Prostate gland (tissue), 2 donors: ENCODE results near the gene SRP9. TPM values are rescaled to one million over a fixed set of nuclear protein-coding genes. Genes with fewer than 3 reads are reported as not detected.
"Not testable (repeated sequence)": the region's sequence is repeated elsewhere in the genome, so short reads cannot be mapped to it uniquely, and the experiment has no call there.

Experiments used
- DNase-seq: peaks from one replicate; pipeline ENCODE4 v3.0.0-alpha.2; 2019; ENCODE audit warnings: low spot score
- H3K27ac ChIP-seq, 2 donors: fragments of 200-600 bp; sonication (generic); 2 replicates each; pipeline ENCODE4 v1.5.1; 2017 to 2019
- H3K27me3 ChIP-seq: fragments of 200-600 bp; sonication (generic); replicated peaks from 2 replicates; pipeline ENCODE4 v1.5.1; 2019; ENCODE audit not compliant: insufficient read depth
- H3K36me3 ChIP-seq, 2 donors: fragments of 200-600 bp; sonication (generic); 1 replicate in 1 of 2; 2 replicates in 1 of 2; pipeline versions ENCODE4 v1.5.1 to v1.8.1; 2017 to 2019
- H3K4me1 ChIP-seq: fragments of 200-600 bp; sonication (generic); replicated peaks from 2 replicates; pipeline ENCODE4 v1.5.1; 2019
- H3K4me3 ChIP-seq, 2 donors: fragments of 200-600 bp; sonication (generic); 2 replicates each; pipeline ENCODE4 v1.5.1; 2017 to 2019
- H3K9me3 ChIP-seq: fragments of 200-600 bp; sonication (generic); 2 replicates; pipeline ENCODE4 v1.5.1; 2017
- POLR2A ChIP-seq: fragments of 450-650 bp; IDR thresholded peaks from one replicate; pipeline ENCODE4 v1.6.1; 2016; ENCODE audit warnings: antibody characterized with exemption, mild to moderate bottlenecking
- POLR2AphosphoS5 ChIP-seq: sonication (generic); formaldehyde crosslinking; IDR thresholded peaks from one replicate; pipeline ENCODE4 v1.6.1; 2017; ENCODE audit warnings: antibody characterized with exemption
- WGBS: methylation state at CpG from one replicate; pipeline ENCODE4 v1.1.5; 2018; 5-methylcytosine and 5-hydroxymethylcytosine counted together
- intact Hi-C: fragments of 100-400 bp; cut with DNase I; formaldehyde crosslinking; loops from one replicate; pipeline ENCODE4 v1.14.2; 2022
- total RNA-seq, 2 donors: library from RNA; depleted of rRNA; stranded (reverse); fragments of >200 nt; gene quantifications; one replicate each; pipeline ENCODE4 v1.1.0, GENCODE V29; 2016
- TF ChIP-seq, protein P1 (sequence below), 4 experiments: fragments of 200-600 bp in 2 of 4; fragments of 450-650 bp in 2 of 4; sonication (generic) in 2 of 4; IDR thresholded peaks; 1 replicate in 3 of 4; 2 replicates in 1 of 4; pipeline ENCODE4 v1.5.1; 2016 to 2019; ENCODE audit warnings: antibody characterized with exemption in 4 of 4, mild to moderate bottlenecking in 2 of 4, moderate library complexity in 2 of 4

The SRP9 gene
- total RNA-seq, 2 donors from 2014 or later, result 168 to 324 TPM

DNA sequence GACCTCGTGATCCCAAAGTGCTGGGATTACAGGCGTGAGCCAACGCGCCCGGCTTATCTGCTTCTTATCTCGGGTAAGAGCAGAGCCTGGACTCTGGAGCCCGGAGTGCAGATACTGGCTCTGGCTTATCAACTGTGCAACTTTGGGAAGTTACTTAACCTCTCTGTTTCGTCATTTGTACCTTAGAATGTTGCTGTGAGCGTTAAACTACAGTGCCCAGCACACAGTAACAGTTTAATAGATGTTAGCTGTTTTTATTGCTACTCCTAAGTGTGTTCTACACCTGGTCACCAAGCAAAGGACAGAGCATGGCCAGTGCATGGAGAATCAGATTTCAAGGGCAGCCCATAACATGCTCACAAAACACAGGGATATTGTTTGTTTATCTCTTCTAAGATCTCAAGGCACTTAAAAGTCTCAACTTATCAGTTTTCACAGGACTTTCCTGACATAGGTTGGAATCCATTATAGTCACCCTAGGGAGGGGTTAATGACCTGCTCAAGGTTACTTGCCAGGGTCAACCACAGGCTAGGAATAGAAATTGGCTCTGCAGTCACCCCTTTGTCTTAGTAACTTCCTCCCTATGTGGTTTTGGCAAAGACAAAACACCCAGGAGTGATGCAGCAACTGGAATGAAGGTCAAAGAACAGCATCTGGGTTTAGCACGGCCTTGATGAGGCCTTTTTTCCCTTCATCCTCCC lies 22.5 kb upstream of the SRP9 start:
- intact Hi-C loops, result no loop called here
- no peaks in the 10 kb centered on the region for H3K36me3 ChIP-seq
- H3K27ac ChIP-seq, result peak overlapping the region in 1 of 2 donors; percentile 2
- H3K9me3 ChIP-seq, result no peaks in the 10 kb centered on the region
- no peaks in the 10 kb centered on the region for H3K27me3 ChIP-seq
- TF ChIP-seq POLR2AphosphoS5 (no peak), POLR2A (no peak)
- TF ChIP-seq, protein P1, sequence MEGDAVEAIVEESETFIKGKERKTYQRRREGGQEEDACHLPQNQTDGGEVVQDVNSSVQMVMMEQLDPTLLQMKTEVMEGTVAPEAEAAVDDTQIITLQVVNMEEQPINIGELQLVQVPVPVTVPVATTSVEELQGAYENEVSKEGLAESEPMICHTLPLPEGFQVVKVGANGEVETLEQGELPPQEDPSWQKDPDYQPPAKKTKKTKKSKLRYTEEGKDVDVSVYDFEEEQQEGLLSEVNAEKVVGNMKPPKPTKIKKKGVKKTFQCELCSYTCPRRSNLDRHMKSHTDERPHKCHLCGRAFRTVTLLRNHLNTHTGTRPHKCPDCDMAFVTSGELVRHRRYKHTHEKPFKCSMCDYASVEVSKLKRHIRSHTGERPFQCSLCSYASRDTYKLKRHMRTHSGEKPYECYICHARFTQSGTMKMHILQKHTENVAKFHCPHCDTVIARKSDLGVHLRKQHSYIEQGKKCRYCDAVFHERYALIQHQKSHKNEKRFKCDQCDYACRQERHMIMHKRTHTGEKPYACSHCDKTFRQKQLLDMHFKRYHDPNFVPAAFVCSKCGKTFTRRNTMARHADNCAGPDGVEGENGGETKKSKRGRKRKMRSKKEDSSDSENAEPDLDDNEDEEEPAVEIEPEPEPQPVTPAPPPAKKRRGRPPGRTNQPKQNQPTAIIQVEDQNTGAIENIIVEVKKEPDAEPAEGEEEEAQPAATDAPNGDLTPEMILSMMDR (IDR thresholded peaks at IDR 0.05), result no peak
- WGBS, result 35% methylated on average over 10 of the region's 10 CpGs
- no peaks in the 10 kb centered on the region for H3K4me1 ChIP-seq
- DNase-seq, result no peak
- no peak overlapping the region for H3K4me3 ChIP-seq

DNA sequence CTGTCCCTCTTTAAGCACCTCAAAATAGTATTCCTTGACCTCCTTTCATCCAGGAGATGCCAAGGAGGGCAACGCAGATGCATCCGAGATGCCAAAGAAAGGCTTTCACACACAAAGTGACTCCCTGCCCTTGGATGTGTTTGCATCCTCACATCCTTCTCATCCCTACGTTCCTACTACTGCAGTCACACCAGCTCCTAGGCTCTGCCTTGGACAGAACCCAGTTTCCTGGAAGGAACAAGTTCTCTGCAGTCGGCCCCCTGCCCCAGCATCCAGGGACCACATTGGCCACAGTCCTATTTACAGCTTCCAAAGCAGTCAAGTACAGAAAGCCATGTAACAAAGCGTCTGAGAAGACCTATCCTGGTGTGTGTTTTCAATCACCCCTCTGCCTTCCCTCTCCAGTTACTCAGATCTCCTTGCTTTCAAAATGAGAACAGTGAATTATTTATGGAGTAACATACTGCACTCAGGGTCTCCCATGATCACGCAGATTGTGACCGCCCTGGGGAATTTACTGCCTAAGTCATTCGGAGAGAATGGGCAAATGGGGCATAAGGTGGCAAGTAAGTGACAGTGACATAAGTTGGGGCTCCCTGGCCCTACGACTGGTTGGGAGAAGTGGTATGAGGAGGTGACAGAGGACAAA lies 21.8 kb upstream of the SRP9 start:
- Histone ChIP-seq H3K27me3 (no peaks in the 10 kb centered on the region), H3K36me3 (no peaks in the 10 kb centered on the region), H3K4me1 (no peaks in the 10 kb centered on the region), H3K9me3 (no peaks in the 10 kb centered on the region), H3K27ac (peak overlapping the region in 1 of 2 donors; percentile 2), H3K4me3 (no peak overlapping the region)
- intact Hi-C loops, result no loop called here
- TF ChIP-seq POLR2AphosphoS5, result no peak
- TF ChIP-seq, protein P1 (IDR thresholded peaks at IDR 0.05), result no peak
- no peak for TF ChIP-seq POLR2A
- 50% methylated on average over 9 of the region's 9 CpGs for WGBS
- DNase-seq, result no peak

DNA sequence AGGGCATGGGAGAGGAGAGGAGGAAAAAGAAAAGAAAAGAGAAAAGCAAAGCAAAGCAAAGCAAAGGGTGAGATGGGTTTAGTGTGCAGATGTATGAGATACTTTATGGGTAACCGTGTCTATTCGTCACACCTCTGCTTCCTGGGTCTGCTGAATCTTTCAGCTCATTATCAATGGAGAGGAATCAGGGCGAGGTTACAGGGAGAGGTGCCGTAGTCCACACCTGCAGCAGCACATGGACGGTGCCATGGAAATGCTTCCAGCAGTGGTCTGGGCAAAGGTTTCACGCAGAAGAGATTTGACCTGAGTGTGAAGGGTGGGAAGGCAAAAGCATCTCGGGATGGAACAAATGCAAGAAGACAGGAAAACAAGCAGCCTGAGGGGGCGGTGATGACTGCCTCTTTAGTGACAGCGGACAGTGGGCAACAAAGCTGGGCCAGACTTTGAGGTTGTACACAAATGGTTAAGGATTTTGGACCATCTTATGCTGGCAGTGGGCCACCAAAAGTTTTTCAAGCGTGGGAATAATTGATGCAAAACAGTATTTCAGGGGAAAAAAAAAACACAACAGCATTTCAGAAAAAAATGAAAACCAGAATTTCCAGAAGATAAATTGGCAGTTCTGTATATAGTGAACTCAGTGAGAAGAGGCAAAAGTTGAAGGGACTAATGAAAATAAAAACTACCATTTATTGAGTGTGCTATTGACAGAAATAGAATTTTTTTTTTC lies 19.5 kb upstream of the SRP9 start:
- H3K9me3 ChIP-seq, result no peaks in the 10 kb centered on the region
- H3K27me3 ChIP-seq, result no peaks in the 10 kb centered on the region
- H3K27ac ChIP-seq, result no peak overlapping the region
- intact Hi-C loops, result no loop called here
- TF ChIP-seq POLR2A, result no peak
- TF ChIP-seq, protein P1 (IDR thresholded peaks at IDR 0.05), result no peak
- no peak for TF ChIP-seq POLR2AphosphoS5
- no peak for DNase-seq
- no peak overlapping the region for H3K4me3 ChIP-seq
- no peaks in the 10 kb centered on the region for H3K36me3 ChIP-seq
- WGBS, result 80% methylated on average over 10 of the region's 10 CpGs
- H3K4me1 ChIP-seq, result no peaks in the 10 kb centered on the region

DNA sequence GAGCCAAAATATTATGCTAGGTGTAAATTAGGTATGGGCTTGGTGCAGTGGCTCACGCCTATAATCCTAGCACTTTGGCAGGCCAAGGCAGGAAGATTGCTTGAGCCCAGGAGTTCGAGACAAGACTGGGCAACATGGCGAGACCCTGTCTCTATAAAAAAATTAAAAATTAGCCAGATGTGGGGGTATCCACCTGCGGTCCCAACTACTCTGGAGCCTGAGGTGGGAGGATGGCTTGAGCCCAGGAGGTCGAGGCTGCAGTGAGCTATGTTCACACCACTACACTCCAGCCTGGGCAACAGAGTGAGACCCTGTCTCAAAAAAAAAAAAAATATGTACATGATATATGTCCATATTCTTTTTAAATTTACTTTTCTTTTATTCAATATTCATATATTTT lies 17.7 kb upstream of the SRP9 start:
- H3K4me3 ChIP-seq, intact Hi-C loops, H3K36me3 ChIP-seq, H3K4me1 ChIP-seq, DNase-seq, H3K27me3 ChIP-seq, H3K27ac ChIP-seq, H3K9me3 ChIP-seq: not testable (repeated sequence)
- 97% methylated on average over 5 of the region's 5 CpGs for WGBS

DNA sequence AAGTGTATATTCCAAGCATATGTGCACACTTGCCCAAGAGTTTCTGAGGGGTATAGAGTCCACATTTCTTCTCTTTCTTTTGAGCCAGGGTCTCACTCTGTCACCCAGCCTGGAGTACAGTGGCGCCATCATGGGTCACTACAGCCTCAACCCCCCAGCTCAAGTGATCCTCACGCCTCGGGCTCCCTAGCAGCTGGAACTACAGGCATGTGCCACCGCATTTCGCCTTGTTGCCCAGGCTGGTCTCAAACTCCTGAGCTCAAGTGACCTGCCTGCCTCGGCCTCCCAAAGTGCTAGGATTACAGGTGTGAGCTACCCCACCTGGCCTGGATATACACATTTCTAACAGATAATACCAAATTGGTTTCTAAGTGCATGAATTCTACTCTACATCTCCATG lies 17.1 kb upstream of the SRP9 start:
- no peak for DNase-seq
- Histone ChIP-seq H3K4me1 (peaks cover 8% of the 10 kb centered on the region), H3K27ac (no peak overlapping the region), H3K27me3 (no peaks in the 10 kb centered on the region), H3K4me3 (no peak overlapping the region), H3K9me3 (no peaks in the 10 kb centered on the region), H3K36me3 (no peaks in the 10 kb centered on the region)
- intact Hi-C loops, result no loop called here
- TF ChIP-seq, protein P1 (IDR thresholded peaks at IDR 0.05), result no peak
- TF ChIP-seq POLR2AphosphoS5 (no peak), POLR2A (no peak)
- WGBS, result 94% methylated on average over 6 of the region's 6 CpGs

DNA sequence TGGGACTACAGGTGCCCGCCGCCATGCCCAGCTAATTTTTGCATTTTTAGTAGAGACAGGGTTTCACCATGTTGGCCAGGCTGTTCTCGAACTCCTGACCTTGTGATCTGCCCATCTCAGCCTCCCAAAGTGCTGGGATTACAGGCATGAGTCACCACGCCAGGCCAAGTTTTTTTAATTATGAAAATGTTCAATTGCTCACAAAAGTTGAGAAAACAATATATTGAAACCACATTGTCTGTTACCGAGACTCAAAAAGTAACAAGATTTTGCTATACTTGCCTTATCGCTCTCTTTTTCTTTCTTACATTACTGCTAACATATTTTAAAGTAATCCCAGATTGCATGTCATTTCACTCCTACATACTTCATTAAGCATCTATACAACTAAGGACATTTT lies 16.2 kb upstream of the SRP9 start:
- DNase-seq, H3K4me3 ChIP-seq, H3K4me1 ChIP-seq, H3K9me3 ChIP-seq, H3K27ac ChIP-seq, H3K27me3 ChIP-seq, H3K36me3 ChIP-seq, intact Hi-C loops: not testable (repeated sequence)
- 88% methylated on average over 6 of the region's 6 CpGs for WGBS
